ENCODE results near the gene LRFN4. TPM values are rescaled to one million over a fixed set of nuclear protein-coding genes. Genes with fewer than 3 reads are reported as not detected.
A peak's percentile ranks its signal among the peaks of the same experiment; 100 is the strongest.

Gene LRFN4
- total and polyA plus RNA-seq, 2 of the 8 experiments (the other 6 are each of a cell fraction or from before 2014, with no cell fraction given): 49.8 to 64.3 TPM

GRCh38 chr11:66882561-66883015 is 25.7 kb downstream of the LRFN4 start:
- H3K79me2 ChIP-seq (ENCODE audit: control insufficient read depth in 1 of 2, insufficient read depth in 2 of 2, low read length in 2 of 2): no peaks in the 10 kb centered on the region
- no peak overlapping the region for H2BK120ac ChIP-seq (replicated peaks; ENCODE audit: low read depth, low read length)
- H3K4me2 ChIP-seq (ENCODE audit: insufficient read depth in 1 of 2, low read depth in 2 of 2, low read length in 2 of 2): no peak overlapping the region
- H4K20me1 ChIP-seq (replicated peaks in 1 of 2; ENCODE audit: control insufficient read depth in 1 of 2, insufficient read depth in 2 of 2, low read length in 2 of 2): peaks cover 0 to 2% of the 10 kb centered on the region in 2 experiments
- H2BK20ac ChIP-seq (ENCODE audit: low read length): no peak overlapping the region
- ChIA-PET POLR2A (ENCODE audit: partially characterized antibody) (interaction anchor here (1.1 to 1.8 kb wide), 3 partner anchors 39 to 68 kb away, joined by 3 to 5 read pairs (median 3); no protein-coding TSS in a partner anchor), CTCF (ENCODE audit: partially characterized antibody) (interaction anchor here (0.7 to 11.9 kb wide), 24 partner anchors 12 to 146 kb away, joined by 3 to 199 read pairs (median 6); partner anchors contain the start of genes C11orf86 and RCE1)
- DNase-seq (ENCODE audit: low read depth in 1 of 2, low spot score in 2 of 2) (no peak), FAIRE-seq (no peak)
- no peaks in the 10 kb centered on the region for H3K27me3 ChIP-seq (replicated peaks in 1 of 4; ENCODE audit: control insufficient read depth in 3 of 4, extremely low read depth in 1 of 4, insufficient read depth in 3 of 4, low read length in 3 of 4)
- no peak overlapping the region for H4K91ac ChIP-seq (replicated peaks; ENCODE audit: insufficient read length, low read length)
- no peak overlapping the region for H4K5ac ChIP-seq (ENCODE audit: insufficient read length, low read depth, low read length)
- H3K18ac ChIP-seq (ENCODE audit: extremely low read depth, low read length): no peak overlapping the region
- H3K23me2 ChIP-seq (ENCODE audit: low read depth, low read length): no peaks in the 10 kb centered on the region
- H3K14ac ChIP-seq (ENCODE audit: insufficient read length): no peak overlapping the region
- no peak overlapping the region for H3K9ac ChIP-seq (replicated peaks in 1 of 4; ENCODE audit: extremely low read depth in 1 of 4, low read depth in 3 of 4, low read length in 3 of 4)
- no peak overlapping the region for H3K23ac ChIP-seq (ENCODE audit: insufficient read length)
- H4K8ac ChIP-seq (ENCODE audit: extremely low read depth, insufficient read depth, low read length): peak overlapping the region; percentile 82; the same call in 1 of the 2 replicates
- peak overlapping the region; percentile 31; the same call in 1 of the 2 replicates for H2BK12ac ChIP-seq (ENCODE audit: low read depth, low read length)
- no peaks in the 10 kb centered on the region for H3K9me3 ChIP-seq (ENCODE audit: insufficient read depth in 2 of 2, low read depth in 1 of 2, low read length in 1 of 2)
- H2BK5ac ChIP-seq (ENCODE audit: low read depth, low read length): peak overlapping the region; percentile 31; the same call in 1 of the 2 replicates
- H3K27ac ChIP-seq (ENCODE audit: low read depth, low read length): 0 out of 2 replicates have a peak overlapping the region, but pooled peaks have one; percentile 2
- 86% methylated on average over 8 of the region's 14 CpGs; no CpG with 5 or more reads in 1 of the 2 experiments for WGBS, 2 experiments (ENCODE audit: extremely low coverage in 1 of 2, insufficient coverage in 1 of 2, insufficient read length in 1 of 2, insufficient replicate concordance in 2 of 2, low coverage in 1 of 2, low lambda C conversion rate in 2 of 2, missing lambda C conversion rate in 1 of 2)
- H3K36me3 ChIP-seq (ENCODE audit: control insufficient read depth in 2 of 4, insufficient read depth in 4 of 4, low read length in 3 of 4): no peaks in the 10 kb centered on the region
- no peak overlapping the region for H3K4ac ChIP-seq (replicated peaks; ENCODE audit: insufficient read length, low read depth, low read length)
- H3K56ac ChIP-seq (replicated peaks; ENCODE audit: insufficient read length, low read depth, low read length): no peak overlapping the region
- H3K79me1 ChIP-seq (ENCODE audit: low read depth, low read length): peaks cover 2% of the 10 kb centered on the region
- no peak overlapping the region for H2AFZ ChIP-seq (ENCODE audit: low read length)
- no peak overlapping the region for H2AK5ac ChIP-seq (ENCODE audit: low read depth, low read length)
- H3K4me1 ChIP-seq (replicated peaks in 1 of 4; ENCODE audit: control insufficient read depth in 3 of 4, insufficient read depth in 4 of 4, low read length in 3 of 4): peaks cover 4 to 25% (median 16%) of the 10 kb centered on the region in 4 experiments
- no peak overlapping the region for H3K4me3 ChIP-seq (ENCODE audit: extremely low read depth in 1 of 4, insufficient read depth in 2 of 4, low read depth in 3 of 4, low read length in 4 of 4)
- no peak overlapping the region for H2BK15ac ChIP-seq (ENCODE audit: low read length)
- TF ChIP-seq SRF (IDR thresholded peaks at IDR 0.05; ENCODE audit: low read depth, low read length) (no peak), CBX8 (IDR thresholded peaks at IDR 0.05; ENCODE audit: borderline replicate concordance, low read depth, low read length) (no peak), RBBP5 (IDR thresholded peaks at IDR 0.05; ENCODE audit: borderline replicate concordance, low read depth, low read length) (no peak), BRCA1 (IDR thresholded peaks at IDR 0.05; ENCODE audit: low read depth, low read length) (no peak), JUND (IDR thresholded peaks at IDR 0.05; ENCODE audit: low read length) (no peak), E2F6 (IDR thresholded peaks at IDR 0.05) (no peak), BCL11A (IDR thresholded peaks at IDR 0.05; ENCODE audit: low read depth in 2 of 2, low read length in 2 of 2) (no peak), SP1 (IDR thresholded peaks at IDR 0.05; ENCODE audit: low read depth, low read length) (no peak), EP300 (IDR thresholded peaks at IDR 0.05; ENCODE audit: borderline replicate concordance in 1 of 2, low read depth in 2 of 2, low read length in 2 of 2) (no peak), KDM4A (IDR thresholded peaks at IDR 0.05; ENCODE audit: low read depth, low read length, severe bottlenecking) (no peak), USF2 (IDR thresholded peaks at IDR 0.05; ENCODE audit: low read length) (no peak), EGR1 (IDR thresholded peaks at IDR 0.05; ENCODE audit: borderline replicate concordance, low read depth, low read length) (no peak)

Measured in H1 (cell line).